Measurements from ENCODE around the gene HPD.
"Not testable (repeated sequence)": the region's sequence is repeated elsewhere in the genome, so short reads cannot be mapped to it uniquely, and the experiment has no call there.

- TF ChIP-seq CTCF, POLR2A, EP300 (IDR thresholded peaks at IDR 0.05): not testable (repeated sequence)
These were observed 6.3 kb downstream of the HPD start for GRCh38 chr12:121852392-121852791.
